Fibroblast of skin of scalp (primary cell): ENCODE data around the gene ZNF519.

Source experiments
- DNase-seq: peaks from one replicate; pipeline ENCODE4 v3.0.0-alpha.2; 2013

ZNF519 gene

DNA sequence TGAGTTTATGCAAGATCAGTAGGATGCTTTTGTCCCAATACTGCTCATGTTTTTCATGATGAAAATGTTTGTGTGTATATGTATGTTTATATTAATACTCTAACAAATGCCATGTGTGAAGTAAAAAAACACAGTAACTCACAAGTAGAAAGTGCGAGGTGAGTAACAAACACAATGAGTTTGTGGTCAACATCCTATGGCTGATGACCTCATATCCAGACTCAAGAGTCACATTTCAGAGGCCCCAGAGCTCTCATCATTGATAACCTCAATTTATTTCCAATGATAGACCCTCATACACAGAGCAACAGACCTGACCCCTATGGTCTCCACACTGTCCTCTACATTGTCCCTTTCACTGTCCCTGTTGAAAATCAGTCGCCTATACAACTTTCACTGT is 34.5 kb downstream of the ZNF519 start:
- no peak for DNase-seq

DNA sequence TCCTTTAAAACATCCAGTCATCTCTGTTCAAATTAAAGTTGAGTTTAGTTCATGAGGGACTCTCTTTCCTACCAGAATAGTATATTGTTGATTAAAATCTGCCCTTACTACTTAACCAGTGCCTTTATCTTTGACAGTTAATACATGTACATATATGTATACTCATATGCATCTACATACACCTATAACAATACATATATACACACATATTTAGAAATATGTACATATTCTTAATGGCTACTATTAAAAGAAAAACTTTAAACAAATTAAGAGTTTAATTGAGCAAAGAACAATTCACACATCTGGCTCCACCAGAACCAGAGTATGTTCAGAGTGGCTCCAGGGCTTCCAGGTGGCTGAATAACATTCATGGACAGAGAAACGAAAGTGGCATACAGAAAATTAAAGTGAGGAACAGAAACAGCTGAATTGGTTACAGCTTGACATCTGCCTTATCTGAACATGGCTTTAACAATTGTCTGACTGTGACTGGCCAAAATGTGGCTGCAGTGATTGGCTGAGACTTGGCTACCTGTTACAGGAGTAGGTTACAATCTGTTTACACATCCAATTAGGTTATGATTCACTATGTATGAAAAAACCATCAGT is 38.8 kb downstream of the ZNF519 start:
- DNase-seq, result no peak

DNA sequence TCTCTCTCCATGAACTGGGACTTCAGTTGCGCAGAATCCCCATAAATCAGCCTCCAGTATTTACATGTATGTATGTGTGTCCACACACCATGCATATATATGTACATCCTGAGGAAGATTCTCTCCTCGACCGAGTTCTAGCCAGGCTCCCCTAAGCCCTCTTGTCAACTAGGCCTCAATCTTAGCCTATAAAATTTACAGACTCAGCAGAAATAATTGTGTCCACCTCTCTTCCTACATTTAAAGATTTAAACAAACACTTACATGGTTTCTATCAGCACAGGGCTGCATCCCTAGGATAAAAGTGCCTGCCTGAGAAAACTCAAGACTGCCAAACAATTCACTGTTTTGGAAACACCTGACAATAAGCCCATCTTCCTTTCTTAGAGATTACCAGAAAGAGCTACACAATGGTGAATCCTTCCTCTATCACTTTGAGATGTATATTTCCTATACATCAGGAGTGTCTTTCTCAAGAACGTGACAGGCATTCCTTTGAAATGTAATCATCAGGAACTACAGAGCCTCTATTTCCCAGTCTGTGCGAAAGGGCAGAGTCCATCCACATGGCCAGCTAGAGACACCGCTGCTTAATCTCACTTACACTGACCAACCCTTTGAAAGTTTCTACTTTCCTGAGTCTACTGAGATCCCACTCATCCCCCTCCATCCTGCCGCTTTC is 39.5 kb downstream of the ZNF519 start:
- DNase-seq, result no peak

DNA sequence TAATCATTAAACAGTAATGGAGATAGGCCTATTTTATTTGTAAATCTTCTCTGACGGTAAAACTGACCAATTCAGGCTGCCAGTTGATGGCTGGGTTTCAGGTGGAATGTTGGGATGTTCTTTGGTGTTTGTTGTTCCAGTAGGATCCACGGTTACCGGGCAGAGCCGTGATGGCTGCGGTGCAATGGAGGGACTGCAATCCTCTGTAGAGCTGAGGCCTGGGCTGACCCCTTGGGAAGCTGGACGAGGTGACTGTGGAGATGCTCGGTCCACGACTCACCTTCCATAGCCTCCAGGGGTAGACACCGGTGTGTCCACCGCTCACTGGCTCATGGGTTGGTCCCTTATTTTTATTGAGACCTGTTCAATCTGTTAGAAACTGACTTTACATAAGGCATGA is 42.5 kb downstream of the ZNF519 start:
- no peak for DNase-seq

DNA sequence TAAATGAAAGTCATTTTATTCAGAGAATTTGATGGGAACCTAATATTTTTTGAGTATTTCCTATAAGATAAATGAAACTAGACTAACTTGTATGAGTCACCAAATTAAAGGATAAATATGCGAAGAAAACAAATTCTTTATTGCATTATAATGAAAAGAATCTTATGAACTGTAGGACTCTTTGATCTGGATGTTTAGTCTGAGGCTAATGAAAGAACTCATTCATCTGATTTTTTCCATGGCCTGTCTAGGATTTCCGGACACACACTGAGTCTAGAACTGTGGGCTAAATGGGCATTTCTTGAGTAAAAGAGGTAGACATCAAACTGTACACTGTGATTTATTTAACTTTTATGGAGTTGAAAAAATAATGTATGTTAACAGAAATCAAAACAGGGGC is 43.0 kb downstream of the ZNF519 start:
- DNase-seq, result no peak

DNA sequence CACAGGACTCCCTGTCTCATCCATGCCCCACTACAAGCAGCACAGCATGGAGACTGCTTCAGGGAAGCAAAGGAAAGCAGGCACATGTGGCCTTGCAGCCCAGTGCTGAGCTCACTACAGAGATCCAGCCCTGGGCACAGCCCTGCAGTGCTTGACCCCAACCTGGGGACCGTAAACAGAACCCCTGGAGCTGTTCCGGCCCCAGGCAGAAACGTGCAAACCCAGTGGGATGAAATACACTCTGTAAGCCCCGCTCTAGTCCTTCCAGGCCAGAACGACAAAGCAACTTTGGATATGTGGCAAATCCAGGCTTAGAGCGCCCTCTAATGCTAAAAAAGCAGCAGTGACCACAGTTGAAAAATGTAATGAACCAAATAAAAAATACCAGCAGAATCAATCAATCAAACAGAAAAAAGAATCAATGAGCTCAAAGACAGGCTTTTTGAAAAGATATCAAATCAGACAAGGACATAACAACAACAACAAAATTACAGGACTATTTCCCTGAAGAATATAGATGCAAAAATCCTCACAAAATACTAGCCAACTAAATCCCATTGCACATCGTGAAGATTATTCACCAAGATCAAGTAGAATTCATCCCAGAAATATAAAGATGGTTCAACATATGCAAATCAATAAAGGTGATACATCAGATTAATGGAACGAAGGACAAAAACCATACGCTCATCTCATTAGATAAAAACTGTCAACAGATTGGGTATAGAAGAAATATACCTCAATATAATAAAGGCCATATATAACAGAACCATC is 45.6 kb downstream of the ZNF519 start:
- peak; percentile 49 for DNase-seq

DNA sequence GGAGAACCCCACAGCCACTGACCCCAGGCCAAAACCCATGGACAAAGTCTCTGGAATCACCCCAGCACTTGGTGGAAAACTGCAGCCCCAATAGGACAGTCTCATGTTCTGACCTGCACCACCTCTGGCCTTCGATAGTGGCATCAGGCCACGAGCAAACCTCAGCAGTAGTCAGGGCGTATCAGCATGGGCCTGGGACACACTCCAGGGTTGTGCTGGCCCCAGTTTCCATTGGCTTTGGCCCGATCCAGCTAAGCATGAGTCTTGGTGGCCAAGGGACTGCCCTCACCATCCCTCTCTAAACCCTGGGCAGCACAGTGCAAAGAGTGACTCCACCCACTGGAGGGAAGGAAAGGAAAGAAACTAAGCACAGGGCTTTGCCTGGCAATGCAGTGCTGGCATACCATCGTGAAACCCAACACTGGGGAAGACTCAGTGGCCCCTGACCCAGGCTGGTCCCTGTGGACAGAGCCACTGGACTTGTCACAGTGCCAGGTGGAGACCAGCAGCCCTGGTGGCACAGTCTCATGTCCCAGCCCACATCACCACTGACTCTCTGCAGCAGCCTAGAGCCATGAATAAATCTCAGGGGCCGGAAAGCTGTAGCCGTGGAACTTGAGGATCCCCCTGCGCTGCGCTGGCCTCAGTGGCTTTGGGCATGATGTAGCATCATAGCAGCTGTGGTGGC is 46.3 kb downstream of the ZNF519 start:
- DNase-seq, result no peak

DNA sequence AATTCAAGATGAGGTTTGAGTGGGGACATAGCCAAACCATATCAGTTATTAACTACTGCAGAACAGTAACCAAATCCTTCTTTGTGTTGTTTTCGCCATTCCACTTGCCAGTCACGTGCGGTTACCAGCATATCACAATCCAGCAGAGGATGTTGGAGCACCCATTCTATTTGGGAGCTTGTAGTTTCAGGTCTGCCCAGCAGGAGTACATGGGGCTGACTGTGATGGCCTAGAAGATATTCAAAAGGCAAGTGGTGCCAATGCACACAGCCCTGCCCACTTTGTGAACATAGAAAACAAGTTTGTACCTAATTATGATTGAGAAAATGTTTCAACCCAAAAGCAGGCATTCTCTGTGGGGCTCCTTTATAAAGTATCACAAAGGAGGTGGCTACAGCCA is 57.0 kb downstream of the ZNF519 start:
- no peak for DNase-seq

DNA sequence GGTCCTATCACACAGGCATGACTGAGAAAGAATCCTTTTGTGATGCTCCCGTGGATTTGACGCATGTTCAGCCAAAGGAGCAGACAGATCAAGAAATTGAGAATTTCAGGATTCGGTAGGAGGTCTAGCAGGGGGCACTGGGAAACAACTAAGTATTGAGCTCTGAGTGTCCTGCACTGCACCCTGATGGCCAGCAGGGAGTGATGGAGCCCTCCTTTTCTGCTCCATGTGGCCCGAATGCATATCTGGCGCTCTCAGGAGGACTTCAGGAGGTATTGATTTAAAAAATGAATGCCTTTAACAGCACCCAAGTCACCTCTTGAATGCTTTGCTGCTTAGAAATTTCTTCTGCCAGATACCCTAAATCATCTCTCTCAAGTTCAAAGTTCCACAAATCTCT is 58.0 kb downstream of the ZNF519 start:
- no peak for DNase-seq

DNA sequence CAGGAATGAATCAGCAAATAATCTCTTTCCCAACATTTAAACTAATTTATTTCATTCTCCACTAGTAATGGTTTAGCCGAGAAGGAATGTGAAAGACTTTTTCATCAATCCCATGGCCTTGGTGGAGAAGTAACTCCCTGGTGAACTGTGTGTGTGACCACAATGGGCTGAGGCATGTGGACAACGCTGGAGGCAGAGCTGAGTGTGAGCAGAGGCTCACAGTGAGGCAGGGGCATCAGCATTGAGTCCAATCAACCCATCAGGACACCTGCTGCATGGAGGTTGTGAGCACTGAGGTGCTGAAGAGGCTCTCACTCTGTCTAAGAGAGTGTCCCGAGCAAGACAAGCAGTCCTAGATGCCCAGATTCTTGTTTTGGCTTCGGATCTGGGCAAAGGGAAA is 78.6 kb downstream of the ZNF519 start:
- DNase-seq, result no peak
